NCI-H2107 treated with DMSO at 0.1 percent for 48 hours (cell line): ENCODE measurements around the gene SMIM31.

Experiments used
- DNase-seq: peaks from one replicate; lab custom pipeline; 2025; ENCODE audit not compliant: unreplicated experiment; lab: John Stamatoyannopoulos, UW

SMIM31 gene

GRCh38 chr4:164780839-164781238, 26.9 kb downstream of the SMIM31 start:
- no peak for DNase-seq

DNA sequence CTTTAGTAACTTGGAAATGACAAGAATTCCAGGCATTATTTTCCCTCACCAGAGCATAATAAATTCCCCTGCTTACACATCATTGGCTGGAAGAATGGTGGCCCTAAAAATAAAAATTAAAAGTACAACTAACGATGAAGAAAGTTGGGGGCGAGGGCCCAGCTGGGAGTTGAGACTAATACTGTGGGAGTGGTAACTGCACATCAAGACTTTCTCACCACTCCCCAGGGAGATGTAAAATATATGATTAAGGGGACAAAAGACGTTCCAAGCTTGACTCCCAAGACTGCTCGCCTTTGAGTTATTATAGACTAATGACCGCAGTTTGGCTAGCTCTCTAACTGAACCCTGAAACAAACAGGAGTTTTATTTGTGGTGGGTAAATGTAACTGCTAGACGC, 30.0 kb downstream of the SMIM31 start:
- DNase-seq, result no peak

GRCh38 chr4:164789047-164789446, 35.1 kb downstream of the SMIM31 start:
- no peak for DNase-seq

DNA sequence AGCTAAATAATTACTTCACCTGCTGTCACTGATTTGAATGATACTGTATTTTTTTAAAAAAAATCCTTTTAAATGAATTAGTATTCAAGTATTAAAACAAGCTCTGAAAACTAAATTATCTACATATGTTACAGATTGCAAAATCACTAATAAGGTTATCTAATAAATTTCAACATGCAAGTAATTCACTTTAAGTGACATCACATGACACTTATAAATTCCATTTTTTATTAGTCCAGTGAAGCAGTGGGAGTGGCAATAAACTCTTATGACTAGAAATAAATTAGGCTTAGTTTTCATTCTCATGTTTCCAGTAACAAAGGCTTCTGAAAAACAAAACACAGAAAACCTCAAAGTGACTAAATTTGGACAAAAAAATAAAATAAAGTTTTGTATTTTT, 36.3 kb downstream of the SMIM31 start:
- no peak for DNase-seq

DNA sequence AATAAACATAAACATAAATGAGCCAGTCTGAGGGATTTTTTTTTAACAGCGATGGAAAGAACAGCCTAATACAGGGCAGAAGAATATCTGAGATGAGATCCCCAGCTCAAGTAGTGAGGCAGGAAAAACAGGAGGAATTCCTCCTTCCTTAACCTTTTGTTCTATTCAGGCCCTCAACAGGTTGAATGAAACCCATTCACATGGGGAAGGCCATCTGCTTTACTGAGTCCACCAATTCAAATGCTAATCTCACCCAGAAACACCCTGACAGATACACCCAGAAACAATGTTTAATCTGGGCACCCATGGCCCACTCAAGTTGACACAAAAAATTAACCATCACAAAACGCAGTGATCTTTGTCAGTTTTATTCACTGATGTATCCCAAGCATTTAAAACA, 45.5 kb downstream of the SMIM31 start:
- DNase-seq, result no peak

DNA sequence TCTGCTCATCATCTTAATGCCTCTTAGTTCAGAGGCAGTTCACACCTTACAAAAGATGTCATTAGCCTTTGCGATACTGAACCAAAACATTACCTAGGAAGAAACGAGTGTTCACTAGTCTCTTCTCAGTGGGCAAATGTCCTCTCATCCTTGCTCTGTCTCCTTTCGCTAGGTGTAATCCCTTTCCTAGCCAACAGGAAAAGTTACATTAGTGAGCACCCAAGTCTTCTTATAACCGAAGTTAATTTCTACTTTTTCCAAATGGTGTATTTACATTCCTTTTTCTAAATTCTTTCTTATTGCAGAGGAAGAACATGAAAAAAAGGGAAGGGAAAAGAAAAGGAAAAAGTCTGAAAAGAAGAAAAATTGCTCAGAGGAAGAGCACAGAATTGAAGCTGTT, 46.9 kb downstream of the SMIM31 start:
- no peak for DNase-seq

DNA sequence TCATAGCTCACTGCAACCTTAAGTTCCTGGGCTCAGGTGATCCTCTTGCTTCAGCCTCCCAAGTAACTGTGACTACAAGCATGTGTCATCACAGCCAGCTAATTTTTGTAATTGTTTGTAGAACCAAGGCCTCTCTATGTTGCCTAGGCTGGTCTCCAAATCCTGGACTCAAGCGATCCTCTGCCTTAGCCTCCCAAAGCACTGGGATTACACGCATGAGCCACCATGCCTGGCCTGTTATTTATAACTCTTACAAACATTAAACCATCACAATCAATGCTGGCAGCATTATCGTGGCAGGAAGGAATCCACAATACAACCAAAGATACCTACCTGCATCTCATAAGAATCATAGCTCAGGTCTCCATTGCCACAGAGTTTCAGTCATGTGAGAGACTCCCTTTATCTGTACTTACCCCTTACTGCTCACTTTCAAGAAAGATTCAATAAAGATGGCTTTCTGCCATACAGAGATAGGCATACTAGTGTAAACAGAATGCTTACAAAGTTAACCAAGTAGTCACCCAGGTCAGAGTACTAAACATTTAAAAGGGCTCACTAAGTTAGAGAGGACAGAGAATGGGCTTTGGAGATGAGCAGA, 48.5 kb downstream of the SMIM31 start:
- no peak for DNase-seq

DNA sequence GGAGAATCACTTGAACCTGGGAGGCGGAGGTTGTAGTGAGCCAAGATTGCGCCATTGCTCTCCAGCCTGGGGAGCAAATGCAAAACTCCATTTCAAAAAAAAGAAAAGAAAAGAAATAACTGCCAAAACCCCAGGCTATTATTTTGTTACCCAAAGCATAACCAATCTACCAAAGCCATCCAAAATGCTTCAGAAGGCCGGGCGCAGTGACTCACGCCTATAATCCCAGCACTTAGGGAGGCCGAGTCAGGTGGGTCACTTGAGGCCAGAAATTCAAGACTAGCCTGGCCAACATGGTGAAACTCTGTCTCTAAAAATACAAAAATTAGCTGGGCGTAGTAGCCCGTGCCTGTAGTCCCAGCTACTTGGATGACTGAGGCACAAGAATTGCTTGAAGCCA, 49.8 kb downstream of the SMIM31 start:
- no peak for DNase-seq

DNA sequence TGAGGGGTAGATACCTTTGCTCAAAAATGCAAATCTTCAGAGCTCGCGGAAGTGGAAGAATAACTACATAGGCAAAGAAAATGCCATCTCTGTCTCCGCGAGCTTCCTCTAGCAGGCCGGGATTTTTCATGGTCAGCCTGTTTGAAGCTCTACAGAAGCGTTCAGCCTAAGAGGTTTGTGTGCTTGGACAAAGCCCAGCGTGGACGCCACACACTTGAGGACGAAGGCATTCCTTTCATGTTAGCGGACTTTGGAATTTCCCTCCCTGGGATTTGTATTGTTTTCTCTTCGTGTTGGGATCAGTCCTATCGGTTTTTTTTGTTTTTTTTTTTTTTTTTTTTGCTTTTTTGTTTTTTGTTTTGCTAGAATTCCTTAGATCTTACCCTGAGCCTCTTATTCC, 53.7 kb downstream of the SMIM31 start:
- DNase-seq, result no peak

GRCh38 chr4:164813554-164813953, 59.6 kb downstream of the SMIM31 start:
- no peak for DNase-seq

DNA sequence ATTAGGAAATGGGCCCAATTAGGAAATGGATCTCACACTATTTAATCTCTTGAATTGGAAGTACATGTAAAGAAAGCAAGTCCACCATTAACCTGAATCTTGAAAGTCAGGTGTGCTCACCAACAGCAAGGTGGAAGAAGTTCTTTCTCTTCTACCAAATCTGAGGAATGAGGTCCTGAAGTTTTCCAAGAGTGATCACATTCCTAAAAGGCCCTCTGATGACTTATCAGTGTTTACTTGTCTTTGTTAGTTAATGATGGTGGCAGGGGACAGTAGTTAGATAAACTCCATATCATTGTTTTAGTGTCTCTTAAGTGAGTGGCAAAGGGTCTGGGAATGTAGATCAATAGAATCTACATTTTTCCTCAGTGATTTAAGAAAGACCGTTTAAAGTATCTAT, 61.8 kb downstream of the SMIM31 start:
- DNase-seq, result no peak

DNA sequence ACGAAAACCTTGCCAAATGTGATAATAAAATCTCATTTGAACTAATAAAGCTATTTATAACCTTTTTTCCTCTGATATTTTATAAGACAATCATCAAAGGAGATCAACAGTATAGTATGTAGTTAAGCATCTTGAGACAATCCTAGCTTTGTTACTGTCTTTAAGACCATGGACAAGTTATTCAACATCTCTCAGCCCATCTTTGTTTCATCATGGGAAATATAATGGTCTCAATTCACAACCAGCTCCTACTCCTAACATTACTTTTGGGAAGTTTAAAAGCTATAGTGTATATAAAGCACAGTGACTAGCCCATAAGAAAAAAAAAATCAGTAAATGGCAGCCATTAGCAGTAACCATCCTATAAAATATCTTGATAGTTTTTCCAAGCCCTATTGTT, 65.4 kb downstream of the SMIM31 start:
- no peak for DNase-seq

GRCh38 chr4:164821711-164822110, 67.8 kb downstream of the SMIM31 start:
- no peak for DNase-seq

DNA sequence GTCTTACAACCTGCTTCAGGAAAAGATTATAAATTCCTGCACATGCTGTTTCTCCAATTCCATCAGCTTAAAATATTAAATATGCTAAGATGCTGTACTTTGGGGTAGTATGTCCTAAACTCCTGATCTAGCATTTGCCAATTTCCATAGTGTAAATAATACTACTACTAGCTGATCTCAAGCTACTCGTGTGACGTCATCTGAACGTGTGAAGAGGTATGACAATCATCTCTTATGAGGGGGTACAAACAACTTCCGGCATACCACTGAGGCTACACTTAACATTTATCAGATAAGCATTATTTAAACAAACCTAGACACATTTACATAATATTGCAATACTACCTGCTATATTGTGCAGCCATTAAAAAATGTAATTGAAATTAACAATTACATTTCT, 70.7 kb downstream of the SMIM31 start:
- no peak for DNase-seq

DNA sequence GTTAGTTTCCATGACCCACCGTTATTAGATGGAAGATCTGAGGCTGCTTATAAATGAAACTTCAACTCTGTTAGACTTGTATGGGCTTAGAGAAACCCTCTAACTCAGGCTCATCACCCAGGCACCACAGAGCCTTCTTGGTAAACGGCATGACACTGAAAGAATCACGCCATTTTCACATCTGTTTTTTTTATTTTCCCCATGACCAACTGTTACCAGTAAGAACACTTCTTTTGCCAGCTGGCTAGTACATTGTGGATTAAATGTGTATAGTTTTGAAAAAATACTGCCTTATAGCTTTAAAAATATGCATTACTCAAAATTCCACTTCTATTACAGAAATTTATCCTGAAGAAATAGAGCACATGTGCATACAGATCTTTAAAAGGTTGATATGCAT, 75.0 kb downstream of the SMIM31 start:
- no peak for DNase-seq

- no peak for DNase-seq
Observed at GRCh38 chr4:164846566-164846965, 92.6 kb downstream of the SMIM31 start.

- no peak for DNase-seq
Observed at GRCh38 chr4:164847016-164847415, 93.1 kb downstream of the SMIM31 start.

GRCh38 chr4:164847967-164848649, 94.2 kb downstream of the SMIM31 start:
- no peak for DNase-seq
